Coronary artery (tissue), 2 donors: Measurements from ENCODE around the gene LPIN1.
"Not testable (repeated sequence)": the region's sequence is repeated elsewhere in the genome, so short reads cannot be mapped to it uniquely, and the experiment has no call there.

Experiments
- DNase-seq: peaks from one replicate; pipeline ENCODE4 v3.0.0-alpha.2; 2017; ENCODE audit warnings: low spot score
- H3K27ac ChIP-seq, 2 donors: fragments of 200-600 bp; sonication (generic); one replicate each; pipeline ENCODE4 v1.5.1; 2016 to 2019
- H3K4me3 ChIP-seq: fragments of 200-600 bp; sonication (generic); 2 replicates; pipeline ENCODE4 v1.5.1; 2016; ENCODE audit warnings: mild to moderate bottlenecking, moderate library complexity
- TF ChIP-seq, protein P1 (sequence below): fragments of 200-600 bp; sonication (generic); IDR thresholded peaks from one replicate; pipeline ENCODE4 v1.5.1; 2019; ENCODE audit warnings: antibody characterized with exemption

The LPIN1 gene

DNA sequence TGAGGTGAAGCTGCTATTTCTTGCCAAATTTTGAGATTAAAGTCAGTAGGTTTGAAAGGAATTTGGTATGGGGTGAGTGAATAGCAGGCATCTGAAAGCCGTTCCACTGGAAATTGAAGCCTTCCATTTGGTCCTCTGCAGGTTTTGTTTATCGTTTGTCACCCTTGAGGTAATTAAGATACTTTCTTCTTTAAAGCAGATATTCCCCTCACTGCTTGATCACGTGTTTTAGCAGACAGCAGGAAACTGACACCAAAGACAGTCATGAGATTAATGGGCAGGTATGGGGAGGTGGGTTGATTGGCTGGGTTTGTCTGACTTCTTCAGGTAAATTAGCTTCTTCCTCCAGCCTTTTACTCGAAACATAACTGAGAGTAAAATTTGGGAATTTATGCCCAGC is 10.7 kb downstream of the LPIN1 start:
- DNase-seq = no peak
- TF ChIP-seq, protein P1, sequence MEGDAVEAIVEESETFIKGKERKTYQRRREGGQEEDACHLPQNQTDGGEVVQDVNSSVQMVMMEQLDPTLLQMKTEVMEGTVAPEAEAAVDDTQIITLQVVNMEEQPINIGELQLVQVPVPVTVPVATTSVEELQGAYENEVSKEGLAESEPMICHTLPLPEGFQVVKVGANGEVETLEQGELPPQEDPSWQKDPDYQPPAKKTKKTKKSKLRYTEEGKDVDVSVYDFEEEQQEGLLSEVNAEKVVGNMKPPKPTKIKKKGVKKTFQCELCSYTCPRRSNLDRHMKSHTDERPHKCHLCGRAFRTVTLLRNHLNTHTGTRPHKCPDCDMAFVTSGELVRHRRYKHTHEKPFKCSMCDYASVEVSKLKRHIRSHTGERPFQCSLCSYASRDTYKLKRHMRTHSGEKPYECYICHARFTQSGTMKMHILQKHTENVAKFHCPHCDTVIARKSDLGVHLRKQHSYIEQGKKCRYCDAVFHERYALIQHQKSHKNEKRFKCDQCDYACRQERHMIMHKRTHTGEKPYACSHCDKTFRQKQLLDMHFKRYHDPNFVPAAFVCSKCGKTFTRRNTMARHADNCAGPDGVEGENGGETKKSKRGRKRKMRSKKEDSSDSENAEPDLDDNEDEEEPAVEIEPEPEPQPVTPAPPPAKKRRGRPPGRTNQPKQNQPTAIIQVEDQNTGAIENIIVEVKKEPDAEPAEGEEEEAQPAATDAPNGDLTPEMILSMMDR = no peak
- Histone ChIP-seq H3K4me3 (no peak overlapping the region), H3K27ac (no peak overlapping the region)

DNA sequence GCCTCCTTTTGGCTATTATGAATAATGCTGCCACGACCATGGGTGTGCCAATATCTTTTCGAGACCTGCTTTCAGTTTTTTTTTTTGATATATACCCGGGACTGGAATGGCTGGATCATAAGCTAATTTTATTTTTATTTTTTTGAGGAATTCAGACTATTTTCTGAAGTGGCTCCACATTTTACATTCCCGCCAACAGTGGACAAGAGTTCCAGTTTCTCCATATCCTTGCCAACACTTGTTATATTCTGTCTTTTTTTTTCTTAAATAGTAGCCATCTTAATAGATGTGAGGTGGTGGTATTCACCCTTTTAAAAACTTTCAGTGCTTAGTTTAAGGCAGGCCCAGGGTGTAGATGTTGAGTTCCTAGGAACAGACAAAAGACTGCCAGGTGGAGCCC is 11.8 kb downstream of the LPIN1 start:
- TF ChIP-seq, protein P1 = no peak
- Histone ChIP-seq H3K27ac (no peak overlapping the region), H3K4me3 (no peak overlapping the region)
- no peak for DNase-seq

DNA sequence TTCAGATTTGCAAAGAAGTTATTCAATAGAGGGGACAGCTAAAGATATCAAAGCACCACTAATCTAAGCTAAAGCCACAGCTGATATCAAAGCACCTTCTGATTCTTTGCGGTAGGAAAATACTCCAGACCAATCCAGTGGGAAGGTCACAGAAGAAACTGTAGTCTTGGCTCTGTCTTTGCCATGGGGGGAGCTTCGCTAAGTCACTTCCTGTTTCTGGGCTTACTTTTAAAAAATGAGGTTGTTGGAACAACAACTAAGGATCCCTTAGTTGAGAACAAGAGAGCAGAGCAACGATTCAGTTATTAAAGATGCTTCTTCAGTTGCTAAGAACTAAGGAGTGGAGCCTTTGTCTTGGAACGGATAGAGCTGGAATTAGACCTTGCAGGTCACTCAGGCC is 12.2 kb downstream of the LPIN1 start:
- no peak overlapping the region for H3K27ac ChIP-seq
- no peak for DNase-seq
- TF ChIP-seq, protein P1 = no peak

DNA sequence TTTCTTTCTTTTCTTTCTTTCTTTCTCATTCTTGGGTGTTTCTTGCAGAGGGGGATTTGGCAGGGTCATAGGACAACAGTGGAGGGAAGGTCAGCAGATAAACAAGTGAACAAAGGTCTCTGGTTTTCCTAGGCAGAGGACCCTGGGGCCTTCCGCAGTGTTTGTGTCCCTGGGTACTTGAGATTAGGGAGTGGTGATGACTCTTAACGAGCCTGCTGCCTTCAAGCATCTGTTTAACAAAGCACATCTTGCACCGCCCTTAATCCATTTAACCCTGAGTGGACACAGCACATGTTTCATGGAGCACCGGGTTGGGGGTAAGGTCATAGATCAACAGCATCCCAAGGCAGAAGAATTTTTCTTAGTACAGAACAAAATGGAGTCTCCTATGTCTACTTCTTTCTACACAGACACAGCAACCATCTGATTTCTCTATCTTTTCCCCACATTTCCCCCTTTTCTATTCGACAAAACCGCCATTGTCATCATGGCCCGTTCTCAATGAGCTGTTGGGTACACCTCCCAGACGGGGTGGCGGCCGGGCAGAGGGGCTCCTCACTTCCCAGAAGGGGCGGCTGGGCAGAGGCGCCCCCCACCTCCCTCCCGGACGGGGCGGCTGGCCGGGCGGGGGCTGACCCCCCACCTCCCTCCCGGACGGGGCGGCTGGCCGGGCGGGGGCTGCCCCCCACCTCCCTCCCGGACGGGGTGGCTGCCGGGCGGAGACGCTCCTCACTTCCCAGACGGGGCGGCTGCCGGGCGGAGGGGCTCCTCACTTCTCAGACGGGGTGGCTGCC is 12.9 kb downstream of the LPIN1 start:
- H3K27ac ChIP-seq, DNase-seq, H3K4me3 ChIP-seq: not testable (repeated sequence)

More for the DNA sequence above, 12.2 kb downstream of the LPIN1 start:
- H3K4me3 ChIP-seq = no peak overlapping the region

DNA sequence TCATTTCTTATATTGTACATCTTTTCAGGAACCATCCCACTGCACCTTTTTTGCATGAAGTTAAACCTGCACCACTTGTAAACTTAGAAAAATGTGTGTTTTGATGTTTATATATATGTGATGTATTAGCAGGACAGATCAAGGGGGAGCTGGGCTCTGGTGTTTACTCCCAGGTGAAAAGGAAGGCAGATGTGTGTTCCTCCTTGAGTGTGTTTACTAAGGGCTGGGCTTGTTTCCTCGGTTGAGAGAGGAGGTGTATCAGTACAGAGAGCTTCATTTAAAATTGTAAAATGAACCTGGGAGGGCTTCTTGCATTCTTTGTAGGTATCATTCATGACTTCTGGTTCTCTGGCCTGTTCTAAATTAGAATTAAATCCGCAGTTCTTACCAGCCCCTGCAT is 14.8 kb downstream of the LPIN1 start:
- DNase-seq = no peak
- TF ChIP-seq, protein P1 = no peak
- no peak overlapping the region for H3K4me3 ChIP-seq
- no peak overlapping the region for H3K27ac ChIP-seq

DNA sequence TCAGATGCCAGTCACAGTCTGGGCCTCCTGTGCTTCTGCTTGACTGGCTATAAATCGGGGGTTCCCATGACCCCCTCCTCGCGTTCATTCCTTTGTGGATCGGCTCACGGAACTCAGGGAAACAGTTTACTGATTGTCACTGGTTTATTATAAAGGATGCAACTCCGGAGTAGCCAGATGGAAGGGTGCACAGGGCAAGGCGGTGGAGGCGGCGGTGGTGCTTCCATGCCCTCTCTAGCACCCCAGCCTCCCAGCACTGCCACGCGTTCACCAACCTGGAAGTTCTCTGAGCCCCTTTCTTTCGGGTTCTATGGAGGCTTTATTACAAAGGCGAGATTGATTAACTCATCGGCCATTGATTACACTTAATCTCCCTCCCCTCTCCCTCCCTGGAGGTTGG is 15.6 kb downstream of the LPIN1 start:
- Histone ChIP-seq H3K27ac (no peak overlapping the region), H3K4me3 (no peak overlapping the region)
- TF ChIP-seq, protein P1 = no peak
- peak; percentile 31 for DNase-seq

DNA sequence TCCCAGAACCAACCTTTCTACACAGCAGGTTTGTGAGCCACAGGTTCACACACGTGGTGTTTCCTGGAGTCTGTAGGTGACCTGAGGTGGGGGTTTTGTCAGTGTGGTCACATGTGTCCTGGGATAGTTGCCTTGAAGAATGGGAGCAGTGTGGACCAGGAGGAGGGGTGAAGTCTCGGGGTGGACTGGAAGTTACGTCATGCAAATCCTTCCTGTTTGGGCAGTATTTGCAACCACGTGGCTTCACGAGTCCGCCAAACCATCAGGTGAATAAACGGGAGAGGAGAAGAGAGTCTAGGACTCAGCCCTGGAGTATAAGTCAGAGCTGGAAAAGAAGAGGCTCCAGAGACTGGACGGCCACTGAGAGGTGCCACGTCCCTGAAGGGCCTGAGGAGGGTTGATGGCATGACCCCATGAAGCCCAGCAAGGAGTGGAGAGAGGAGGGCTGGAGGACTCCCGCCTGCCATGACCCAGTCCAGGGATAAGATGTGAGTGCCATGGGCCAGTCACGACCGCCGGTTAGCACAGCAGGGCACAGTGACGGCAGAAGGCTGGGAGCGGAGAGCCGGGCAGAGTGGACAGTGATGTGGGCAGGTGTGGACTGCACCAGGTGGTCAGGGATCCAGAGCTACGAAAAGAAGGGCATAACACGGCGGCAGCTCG is 16.5 kb downstream of the LPIN1 start:
- TF ChIP-seq, protein P1 = no peak
- Histone ChIP-seq H3K27ac (no peak overlapping the region), H3K4me3 (no peak overlapping the region)
- peak; percentile 38 for DNase-seq
